ENCODE data around the gene PACRG. TPM values are rescaled to one million over a fixed set of nuclear protein-coding genes. Genes with fewer than 3 reads are reported as not detected.

The PACRG gene
- total and polyA plus RNA-seq, 2 of the 8 experiments (the other 6 are each of a cell fraction or from before 2014, with no cell fraction given) = 0.44 to 0.54 TPM

DNA sequence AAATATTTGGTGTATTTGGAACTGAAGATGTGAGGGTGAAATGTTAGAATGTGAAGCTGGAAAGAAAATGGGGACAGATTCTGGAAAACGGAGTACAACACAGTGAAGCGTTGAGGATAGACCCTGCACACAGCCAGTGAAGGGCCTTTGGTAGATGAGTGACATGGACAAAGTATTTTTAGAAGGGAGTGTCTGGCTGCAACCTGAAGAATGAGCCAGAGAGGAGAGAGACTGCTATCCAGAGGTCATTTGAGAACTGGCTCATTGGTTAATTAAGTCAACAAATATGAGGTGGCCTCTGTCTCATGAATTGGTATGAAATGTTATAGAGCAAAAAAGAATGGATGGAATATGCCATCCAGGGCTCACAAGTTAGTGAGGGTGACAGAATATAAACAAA lies 310.5 kb downstream of the PACRG start:
- Histone ChIP-seq H3K4me1 (replicated peaks in 1 of 4; ENCODE audit: control insufficient read depth in 3 of 4, insufficient read depth in 4 of 4, low read length in 3 of 4) (no peaks in the 10 kb centered on the region), H2BK120ac (replicated peaks; ENCODE audit: low read depth, low read length) (no peak overlapping the region), H2BK12ac (ENCODE audit: low read depth, low read length) (no peak overlapping the region), H3K23me2 (ENCODE audit: low read depth, low read length) (peaks cover 1% of the 10 kb centered on the region; the same call in 1 of the 2 replicates), H2BK15ac (ENCODE audit: low read length) (no peak overlapping the region), H3K4me2 (ENCODE audit: insufficient read depth in 1 of 2, low read depth in 2 of 2, low read length in 2 of 2) (no peak overlapping the region), H3K23ac (ENCODE audit: insufficient read length) (no peak overlapping the region), H4K5ac (ENCODE audit: insufficient read length, low read depth, low read length) (no peak overlapping the region), H2AFZ (ENCODE audit: low read length) (no peak overlapping the region), H3K27ac (ENCODE audit: low read depth, low read length) (no peak overlapping the region), H3K79me1 (ENCODE audit: low read depth, low read length) (no peaks in the 10 kb centered on the region; the same call in 1 of the 2 replicates), H4K91ac (replicated peaks; ENCODE audit: insufficient read length, low read length) (no peak overlapping the region), H3K4ac (replicated peaks; ENCODE audit: insufficient read length, low read depth, low read length) (no peak overlapping the region), H3K9ac (replicated peaks in 1 of 4; ENCODE audit: extremely low read depth in 1 of 4, low read depth in 3 of 4, low read length in 3 of 4) (no peak overlapping the region), H3K56ac (replicated peaks; ENCODE audit: insufficient read length, low read depth, low read length) (no peak overlapping the region), H3K9me3 (ENCODE audit: insufficient read depth in 2 of 2, low read depth in 1 of 2, low read length in 1 of 2) (0 out of 4 replicates have a peak, but pooled peaks cover 0 to 3% of the 10 kb centered on the region in 2 experiments), H2BK20ac (ENCODE audit: low read length) (no peak overlapping the region), H2AK5ac (ENCODE audit: low read depth, low read length) (no peak overlapping the region), H3K4me3 (ENCODE audit: extremely low read depth in 1 of 4, insufficient read depth in 2 of 4, low read depth in 3 of 4, low read length in 4 of 4) (no peak overlapping the region), H3K79me2 (ENCODE audit: control insufficient read depth in 1 of 2, insufficient read depth in 2 of 2, low read length in 2 of 2) (no peaks in the 10 kb centered on the region), H4K20me1 (replicated peaks in 1 of 2; ENCODE audit: control insufficient read depth in 1 of 2, insufficient read depth in 2 of 2, low read length in 2 of 2) (no peaks in the 10 kb centered on the region), H3K36me3 (ENCODE audit: control insufficient read depth in 2 of 4, insufficient read depth in 4 of 4, low read length in 3 of 4) (no peaks in the 10 kb centered on the region), H3K27me3 (replicated peaks in 1 of 4; ENCODE audit: control insufficient read depth in 3 of 4, extremely low read depth in 1 of 4, insufficient read depth in 3 of 4, low read length in 3 of 4) (no peaks in the 10 kb centered on the region), H3K14ac (ENCODE audit: insufficient read length) (no peak overlapping the region), H2BK5ac (ENCODE audit: low read depth, low read length) (no peak overlapping the region), H3K18ac (ENCODE audit: extremely low read depth, low read length) (no peak overlapping the region), H4K8ac (ENCODE audit: extremely low read depth, insufficient read depth, low read length) (no peak overlapping the region)
- DNase-seq (ENCODE audit: low read depth in 1 of 2, low spot score in 2 of 2) (no peak), FAIRE-seq (no peak)
- 77% methylated on average over 2 of the region's 2 CpGs; no CpG with 5 or more reads in 1 of the 2 experiments for WGBS, 2 experiments (ENCODE audit: extremely low coverage in 1 of 2, insufficient coverage in 1 of 2, insufficient read length in 1 of 2, insufficient replicate concordance in 2 of 2, low coverage in 1 of 2, low lambda C conversion rate in 2 of 2, missing lambda C conversion rate in 1 of 2)
- TF ChIP-seq SP4 (IDR thresholded peaks at IDR 0.05; ENCODE audit: low read length) (no peak), NANOG (IDR thresholded peaks at IDR 0.05; ENCODE audit: insufficient read depth, low read depth, low read length, poor library complexity, severe bottlenecking) (no peak), POLR2A (IDR thresholded peaks at IDR 0.05; ENCODE audit: control extremely low read depth in 1 of 2, low read depth in 2 of 2, low read length in 2 of 2) (no peak), POLR2AphosphoS5 (IDR thresholded peaks at IDR 0.05; ENCODE audit: low read depth, low read length) (no peak), TCF12 (IDR thresholded peaks at IDR 0.05; ENCODE audit: low read depth, low read length) (no peak), HDAC2 (IDR thresholded peaks at IDR 0.05; ENCODE audit: borderline replicate concordance in 1 of 2, low read depth in 2 of 2, low read length in 2 of 2) (no peak), BRCA1 (IDR thresholded peaks at IDR 0.05; ENCODE audit: low read depth, low read length) (no peak), EGR1 (IDR thresholded peaks at IDR 0.05; ENCODE audit: borderline replicate concordance, low read depth, low read length) (no peak), SRF (IDR thresholded peaks at IDR 0.05; ENCODE audit: low read depth, low read length) (no peak), YY1 (IDR thresholded peaks at IDR 0.05; ENCODE audit: low read depth, low read length) (no peak)
- POLR2A ChIA-PET (ENCODE audit: partially characterized antibody) = no interaction called here
- CTCF ChIA-PET (ENCODE audit: partially characterized antibody) = no interaction called here
